Activated CD8-positive, alpha-beta memory T cell treated with anti-CD3 and anti-CD28 coated beads for 4 hours (primary cell): Measurements from ENCODE around the gene OR2W3.
A peak's percentile ranks its signal among the peaks of the same experiment; 100 is the strongest.

Source experiments
- DNase-seq, 2 donors: peaks; one replicate each; pipeline ENCODE4 v3.0.0-alpha.2; 2020; ENCODE audit warnings: low read depth in 2 of 2

The OR2W3 gene

DNA sequence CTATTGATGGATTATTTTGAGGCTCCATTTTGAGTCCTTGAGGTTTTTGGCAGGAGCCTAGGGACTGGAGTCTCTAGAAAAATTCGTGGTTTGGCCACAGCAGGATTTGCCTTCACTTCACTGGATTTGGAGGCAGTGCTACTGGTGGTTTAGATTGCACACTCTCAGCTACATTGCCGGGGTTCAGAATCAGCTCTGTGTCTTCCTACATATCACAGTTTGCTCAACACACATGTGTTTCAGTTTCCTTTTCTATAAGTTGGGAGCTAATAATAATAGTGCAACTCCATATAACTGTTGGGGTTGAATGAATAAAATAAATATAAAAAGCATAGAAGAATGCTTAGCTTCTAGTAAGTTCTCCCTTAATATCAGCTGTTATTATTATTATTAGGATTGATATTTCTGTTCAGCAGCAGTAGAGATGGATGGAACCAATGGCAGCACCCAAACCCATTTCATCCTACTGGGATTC is at the start of gene OR2W3:
OR2W3 (plus strand) TSS at position 425 of the 475 bp plus-strand sequence; CDS start at position 425, 0 bp downstream.
- DNase-seq = no peak

DNA sequence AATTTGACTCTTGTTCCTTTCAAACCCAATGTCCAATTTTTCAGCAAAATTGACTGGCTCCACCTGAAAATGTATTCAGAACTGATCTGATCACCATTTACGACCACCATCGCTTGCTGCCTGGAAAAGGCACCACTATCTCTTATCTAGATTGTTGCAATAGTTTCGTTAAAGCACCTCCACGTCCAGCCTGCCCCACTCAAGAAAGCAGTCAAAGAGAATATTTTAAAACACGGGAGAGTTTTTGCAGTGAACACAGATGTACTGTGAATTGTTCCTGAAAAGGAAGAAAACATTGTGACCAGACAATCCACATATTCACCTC is 49.7 kb upstream of the OR2W3 start:
- DNase-seq = no peak

DNA sequence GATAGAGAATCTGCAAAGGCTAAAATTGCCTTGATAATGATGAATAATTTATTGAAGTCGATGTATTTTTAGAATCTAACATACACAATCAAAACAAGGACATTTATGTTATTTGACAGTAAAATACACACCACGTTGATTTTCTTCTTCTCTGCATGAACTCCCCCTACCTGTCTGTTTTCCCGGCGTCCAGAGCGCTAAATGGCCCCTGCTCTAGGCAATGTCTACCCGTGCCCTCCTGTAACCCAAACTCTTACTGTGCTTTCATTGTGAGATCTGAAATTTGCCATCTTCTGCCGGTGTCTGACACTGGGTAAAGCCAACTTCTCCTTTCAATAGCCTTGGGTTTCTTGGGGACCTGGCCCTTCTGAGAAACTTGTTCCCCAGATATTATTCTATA is 47.0 kb upstream of the OR2W3 start:
- DNase-seq = no peak

DNA sequence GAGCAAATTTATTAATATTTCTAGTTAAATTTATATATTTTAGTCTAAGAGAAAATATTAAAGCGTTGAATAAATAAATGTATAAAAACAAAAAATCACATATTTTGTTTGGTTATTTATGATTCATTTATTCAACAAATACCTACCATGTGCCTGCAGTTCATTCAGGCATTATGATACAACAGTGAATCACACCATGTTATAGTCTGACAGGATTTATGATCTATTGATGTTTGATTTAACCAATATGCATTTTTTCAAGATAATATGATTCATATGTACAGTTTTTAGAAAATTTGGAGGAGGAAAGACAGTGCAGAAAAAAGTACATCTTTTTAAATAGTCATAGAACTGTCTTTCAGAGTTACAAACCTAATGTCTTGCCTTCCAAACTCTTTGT is 45.8 kb upstream of the OR2W3 start:
- no peak for DNase-seq

DNA sequence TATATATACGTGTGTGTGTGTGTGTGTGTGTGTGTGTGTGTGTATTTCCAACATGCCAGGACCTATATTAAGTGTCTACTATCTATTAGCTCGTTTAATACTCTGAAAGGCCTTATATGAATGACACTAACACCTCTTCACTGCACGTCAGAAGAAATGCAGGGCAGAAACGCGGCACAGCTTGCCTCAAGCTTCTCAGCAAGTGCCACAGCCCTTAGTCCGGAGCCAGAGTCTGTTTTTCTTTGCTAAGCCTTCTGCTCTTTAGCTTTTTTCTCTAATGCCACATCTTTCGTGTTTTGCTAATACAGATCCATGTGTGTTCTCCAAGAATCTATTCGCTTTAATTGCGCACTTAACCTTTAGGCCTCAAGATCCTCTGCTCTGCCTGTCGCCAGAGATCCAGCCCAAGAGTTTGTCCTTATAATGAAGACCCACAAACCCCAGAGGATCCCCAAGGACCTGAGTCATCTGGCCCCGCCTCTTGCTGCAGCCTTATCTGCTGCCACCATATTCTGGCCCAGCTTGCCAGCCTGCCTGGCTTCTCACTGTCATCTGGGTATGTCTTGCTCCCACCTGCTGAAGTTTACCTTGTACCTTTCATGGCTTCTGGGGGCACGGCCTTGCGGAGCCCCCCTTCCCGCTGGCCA is 40.4 kb upstream of the OR2W3 start:
- DNase-seq = no peak

DNA sequence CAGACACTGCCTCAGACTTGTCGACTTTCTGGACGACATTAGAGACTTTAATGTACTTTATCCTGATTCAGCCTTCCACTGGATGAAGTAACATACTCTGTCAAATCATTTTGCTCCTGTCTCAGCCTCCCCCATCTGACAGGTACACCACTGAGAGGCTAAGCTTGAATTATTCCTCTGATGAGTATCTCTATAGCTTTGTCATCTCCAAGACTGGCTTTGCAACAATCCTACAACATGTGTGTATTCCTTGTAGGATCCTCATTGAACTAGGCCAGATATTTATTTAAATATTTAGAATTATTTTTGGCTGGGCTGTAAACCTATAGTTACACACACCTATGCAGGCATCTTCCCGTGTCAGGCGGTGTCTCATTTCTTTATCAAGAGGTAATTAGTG is 39.5 kb upstream of the OR2W3 start:
- DNase-seq = no peak

DNA sequence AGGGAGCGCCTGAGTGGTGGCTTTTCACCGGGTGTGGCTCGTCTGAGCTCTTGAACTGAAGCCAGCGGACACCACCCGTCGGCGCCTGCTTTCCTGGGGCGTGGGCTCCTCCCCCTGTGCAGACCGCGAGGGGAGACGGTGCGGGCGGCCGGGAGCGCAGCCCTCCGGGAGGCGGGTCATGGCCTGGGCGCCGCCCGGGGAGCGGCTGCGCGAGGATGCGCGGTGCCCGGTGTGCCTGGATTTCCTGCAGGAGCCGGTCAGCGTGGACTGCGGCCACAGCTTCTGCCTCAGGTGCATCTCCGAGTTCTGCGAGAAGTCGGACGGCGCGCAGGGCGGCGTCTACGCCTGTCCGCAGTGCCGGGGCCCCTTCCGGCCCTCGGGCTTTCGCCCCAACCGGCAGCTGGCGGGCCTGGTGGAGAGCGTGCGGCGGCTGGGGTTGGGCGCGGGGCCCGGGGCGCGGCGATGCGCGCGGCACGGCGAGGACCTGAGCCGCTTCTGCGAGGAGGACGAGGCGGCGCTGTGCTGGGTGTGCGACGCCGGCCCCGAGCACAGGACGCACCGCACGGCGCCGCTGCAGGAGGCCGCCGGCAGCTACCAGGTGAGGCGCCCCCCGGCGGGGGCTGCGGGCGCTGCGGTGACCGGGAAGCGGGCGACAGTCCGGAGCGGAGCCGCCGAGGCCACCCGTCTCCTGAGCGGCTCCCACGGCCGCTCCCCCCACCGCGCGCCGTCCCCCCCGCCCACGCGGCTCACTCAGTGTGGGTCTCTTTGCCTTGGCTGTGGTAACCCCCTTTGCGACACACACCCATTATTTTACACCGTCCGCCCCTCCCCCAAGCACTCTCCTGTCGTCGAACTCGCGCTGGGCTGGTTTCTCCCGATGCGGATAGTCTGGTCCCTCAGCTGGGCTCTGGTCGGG is 38.1 kb upstream of the OR2W3 start, which contains the start of gene TRIM58:
TRIM58 (plus strand) TSS at position 119 of the 916 bp plus-strand sequence; CDS start at position 179, 60 bp downstream.
- peak in 1 of 2 donors; percentile 0 for DNase-seq

DNA sequence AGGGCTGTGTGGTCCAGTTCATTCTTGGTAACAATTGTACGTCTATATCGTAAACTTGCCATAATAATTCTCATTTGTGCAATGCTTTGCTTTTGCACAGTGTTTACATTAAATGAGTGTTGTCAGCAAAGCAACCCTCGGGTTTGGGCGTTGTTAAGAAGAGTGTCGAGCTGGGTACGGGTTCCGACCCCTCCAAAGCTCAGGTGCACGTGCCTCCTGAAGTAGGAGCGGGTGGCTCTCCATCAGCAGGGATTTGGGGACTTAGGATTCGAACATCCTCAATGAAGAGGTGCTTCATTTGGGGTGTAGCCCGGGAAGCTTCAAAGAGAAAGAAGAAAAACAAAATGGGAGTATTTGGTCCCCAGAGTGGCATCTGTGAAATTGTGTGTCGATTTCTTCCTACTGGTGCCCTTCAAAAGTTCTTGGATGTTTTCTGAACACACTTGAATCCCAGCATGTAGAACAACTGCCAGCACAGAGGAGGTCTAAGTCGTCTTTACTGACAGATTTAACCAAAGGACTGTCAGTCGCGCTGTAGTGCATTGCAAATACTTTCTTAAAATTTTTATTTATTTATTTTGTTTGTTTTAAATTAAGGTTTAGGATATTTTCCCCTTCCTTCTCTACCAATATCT is 37.3 kb upstream of the OR2W3 start:
- DNase-seq = no peak

DNA sequence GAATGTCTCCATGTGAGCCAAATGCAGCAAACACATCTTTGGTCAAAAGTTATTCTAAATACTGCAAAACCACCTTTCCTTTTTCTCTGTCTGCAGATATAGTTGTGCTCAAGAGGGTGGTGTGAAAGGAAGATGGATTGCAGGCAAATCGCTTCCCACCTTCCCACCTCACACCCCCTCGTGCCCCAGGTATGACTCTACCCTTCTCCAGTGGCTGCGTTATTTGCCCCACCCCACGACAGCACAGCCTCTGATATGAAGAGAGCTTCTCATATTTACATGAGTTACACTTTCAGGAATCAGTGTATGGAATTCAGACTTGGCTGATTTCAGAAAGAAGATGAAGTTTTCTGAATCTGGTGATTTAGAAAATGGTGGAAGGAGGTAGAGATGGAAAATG is 32.6 kb upstream of the OR2W3 start:
- no peak for DNase-seq

DNA sequence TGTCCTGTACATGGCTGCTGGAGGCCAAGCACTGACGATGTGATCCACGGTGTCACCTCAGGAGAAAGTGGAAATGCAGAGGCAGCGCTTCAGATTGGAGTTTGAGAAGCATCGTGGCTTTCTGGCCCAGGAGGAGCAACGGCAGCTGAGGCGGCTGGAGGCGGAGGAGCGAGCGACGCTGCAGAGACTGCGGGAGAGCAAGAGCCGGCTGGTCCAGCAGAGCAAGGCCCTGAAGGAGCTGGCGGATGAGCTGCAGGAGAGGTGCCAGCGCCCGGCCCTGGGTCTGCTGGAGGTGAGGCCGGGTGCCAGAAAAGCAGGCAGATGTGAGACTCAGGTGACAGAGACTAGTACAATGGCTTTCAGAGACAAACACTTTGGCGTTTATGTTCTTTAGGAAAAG is 30.7 kb upstream of the OR2W3 start:
- no peak for DNase-seq

DNA sequence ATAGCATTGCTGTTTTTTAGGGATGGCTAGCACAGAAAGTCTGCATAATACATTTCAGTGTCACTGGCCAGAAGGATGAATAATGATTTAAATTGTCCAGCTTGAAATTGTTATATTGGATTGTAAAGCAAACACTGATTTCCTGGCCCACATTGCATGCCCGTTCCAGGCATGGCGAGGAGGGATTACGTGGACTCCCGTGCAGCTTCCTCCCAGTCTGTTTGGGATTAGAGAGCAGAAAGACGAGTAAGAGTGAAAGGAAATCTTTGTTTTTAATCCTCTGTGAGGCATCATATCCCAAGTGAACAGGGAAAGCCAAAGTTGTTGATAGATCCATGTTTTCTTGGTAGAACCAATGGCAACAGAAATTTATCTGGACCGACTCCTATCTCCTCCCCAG is 30.0 kb upstream of the OR2W3 start:
- no peak for DNase-seq

DNA sequence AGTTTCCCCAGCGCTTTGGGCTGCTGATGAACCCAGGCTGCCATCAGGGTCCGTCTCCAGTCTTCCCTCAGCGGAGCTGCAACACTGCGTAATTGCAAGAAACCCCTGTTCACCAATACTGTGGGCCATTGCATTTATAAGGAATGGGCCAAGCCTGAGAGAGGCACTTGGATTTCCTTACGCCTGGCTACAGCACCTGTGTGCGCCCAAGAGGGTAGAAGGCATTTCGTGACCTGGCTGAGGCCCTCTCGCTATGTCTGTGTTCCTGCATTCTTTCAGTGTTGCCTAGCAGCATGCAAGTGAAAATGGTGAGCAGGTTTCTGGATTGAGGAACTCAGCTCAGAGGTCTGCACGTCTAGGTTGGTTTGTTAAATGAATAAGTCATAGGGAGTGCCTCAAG is 12.0 kb upstream of the OR2W3 start:
- no peak for DNase-seq

DNA sequence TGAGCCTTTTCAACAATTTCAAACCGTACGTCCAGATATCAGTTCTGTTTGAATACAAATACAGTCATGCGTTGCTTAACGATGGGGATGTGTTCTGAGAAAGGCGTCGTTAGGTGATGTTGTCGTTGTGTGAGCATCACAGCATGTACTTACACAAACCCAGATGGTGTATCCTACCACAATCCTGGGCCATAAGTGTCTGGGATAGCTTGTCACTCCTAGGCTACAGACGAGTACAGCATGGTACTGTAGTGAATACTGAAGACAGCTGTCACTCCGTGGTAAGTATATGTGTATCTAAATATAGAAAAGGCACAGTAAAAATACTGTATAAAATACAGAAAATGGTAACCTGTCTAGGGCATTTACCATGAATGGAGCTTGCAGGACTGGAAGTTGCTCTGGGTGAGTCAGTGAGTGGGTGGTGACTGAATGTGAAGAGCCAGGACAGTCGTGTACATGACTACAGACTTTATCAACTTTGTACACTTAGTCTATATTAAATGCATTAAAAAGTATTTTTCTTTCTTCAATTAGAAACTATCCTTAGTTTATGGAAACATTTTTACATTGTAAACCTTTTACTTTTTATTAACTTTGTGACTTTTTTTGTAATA is 10.5 kb upstream of the OR2W3 start:
- DNase-seq = no peak

DNA sequence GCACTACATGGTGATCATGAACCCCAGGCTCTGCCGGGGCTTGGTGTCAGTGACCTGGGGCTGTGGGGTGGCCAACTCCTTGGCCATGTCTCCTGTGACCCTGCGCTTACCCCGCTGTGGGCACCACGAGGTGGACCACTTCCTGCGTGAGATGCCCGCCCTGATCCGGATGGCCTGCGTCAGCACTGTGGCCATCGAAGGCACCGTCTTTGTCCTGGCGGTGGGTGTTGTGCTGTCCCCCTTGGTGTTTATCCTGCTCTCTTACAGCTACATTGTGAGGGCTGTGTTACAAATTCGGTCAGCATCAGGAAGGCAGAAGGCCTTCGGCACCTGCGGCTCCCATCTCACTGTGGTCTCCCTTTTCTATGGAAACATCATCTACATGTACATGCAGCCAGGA is 589 bp downstream of the OR2W3 start:
- no peak for DNase-seq

DNA sequence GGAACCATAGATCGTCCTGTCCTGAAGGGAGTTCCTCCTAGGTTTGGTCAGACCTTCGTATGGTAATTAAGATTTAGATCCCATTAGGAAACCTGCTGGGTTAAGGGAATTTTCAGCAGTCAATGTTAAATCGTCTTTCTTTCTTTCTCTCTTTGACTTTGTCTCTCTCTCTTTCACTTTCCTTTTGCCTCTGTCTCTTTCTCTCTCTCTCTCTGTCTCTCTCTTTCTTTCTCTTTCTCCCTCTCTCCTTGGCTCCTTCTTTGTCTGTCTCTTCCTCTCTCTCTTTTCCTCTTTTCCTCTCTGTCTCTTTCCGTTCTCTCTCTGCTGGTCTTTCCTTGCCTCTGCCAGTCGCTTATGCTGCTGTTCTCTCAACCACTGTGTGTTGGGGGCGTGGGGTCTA is 8.7 kb downstream of the OR2W3 start:
- no peak for DNase-seq

DNA sequence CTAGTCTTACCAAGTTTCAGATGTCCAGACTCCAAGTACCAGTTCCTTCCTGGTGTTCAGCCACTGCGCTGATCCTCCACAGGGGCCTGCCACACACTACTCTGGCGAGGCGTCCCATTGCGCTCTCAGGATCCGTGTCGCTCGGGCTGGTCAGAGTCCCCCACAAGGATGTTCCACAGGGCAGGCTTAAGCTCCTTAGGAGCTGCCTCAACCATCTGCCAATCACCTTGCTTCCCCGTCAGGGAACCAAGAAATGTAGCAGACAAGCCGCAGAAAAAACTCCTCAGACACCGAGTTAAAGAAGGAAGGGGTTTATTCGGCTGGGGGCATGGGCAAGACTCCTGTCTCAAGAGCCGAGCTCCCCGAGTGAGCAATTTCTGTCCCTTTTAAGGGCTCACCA is 9.8 kb downstream of the OR2W3 start:
- no peak for DNase-seq

DNA sequence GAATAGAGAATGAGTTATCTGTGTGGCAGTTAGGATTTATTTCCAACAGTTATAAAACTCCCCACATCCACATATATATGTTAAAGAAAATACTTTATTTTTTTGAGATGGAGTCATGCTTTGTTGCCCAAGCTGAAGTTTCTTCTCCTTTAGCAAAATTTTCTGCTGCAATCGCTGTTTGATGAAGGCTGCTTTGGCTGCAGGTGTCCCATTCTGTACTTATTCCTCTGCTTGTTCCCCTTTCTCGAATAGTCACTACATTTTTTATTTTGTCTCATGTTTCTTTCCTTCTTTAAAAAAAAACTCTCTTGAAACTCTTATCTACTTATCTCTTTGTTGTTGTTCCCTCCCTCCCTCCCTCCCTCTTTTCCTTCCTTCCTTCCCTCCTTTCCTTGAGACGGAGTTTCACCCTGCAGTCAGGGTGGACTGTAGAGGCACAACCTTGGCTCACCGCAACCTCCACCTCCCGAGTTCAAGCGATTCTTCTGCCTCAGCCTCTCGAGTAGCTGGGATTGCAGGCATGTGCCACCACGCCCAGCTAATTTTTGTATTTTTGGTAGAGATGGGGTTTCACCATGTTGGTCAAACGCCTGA is 10.6 kb downstream of the OR2W3 start:
- DNase-seq = no peak

DNA sequence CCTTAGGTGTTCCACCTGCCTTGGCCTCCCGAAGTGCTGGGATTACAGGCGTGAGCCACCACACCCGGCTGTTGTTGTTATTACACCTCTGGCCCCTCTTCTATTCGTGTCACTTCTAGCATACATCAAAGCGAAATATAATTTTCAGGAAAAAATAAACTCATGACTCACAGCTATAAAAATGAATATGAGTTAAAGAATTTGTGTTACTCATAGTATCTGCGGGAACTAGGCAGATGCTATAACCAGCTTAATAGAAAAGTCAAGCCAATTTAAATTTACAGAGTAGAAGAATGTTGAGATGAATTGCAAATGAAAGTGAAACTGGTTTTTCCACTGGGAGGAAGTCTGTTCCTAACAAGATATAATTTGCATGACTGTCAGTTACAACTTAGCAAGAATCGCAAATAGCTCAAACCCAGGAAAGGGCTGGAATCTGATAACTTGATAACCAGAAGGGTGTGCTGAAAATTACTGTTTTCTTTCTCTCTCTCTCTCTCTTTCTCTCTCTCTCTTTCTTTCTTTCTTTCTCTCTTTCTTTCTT is 11.2 kb downstream of the OR2W3 start:
- no peak for DNase-seq

DNA sequence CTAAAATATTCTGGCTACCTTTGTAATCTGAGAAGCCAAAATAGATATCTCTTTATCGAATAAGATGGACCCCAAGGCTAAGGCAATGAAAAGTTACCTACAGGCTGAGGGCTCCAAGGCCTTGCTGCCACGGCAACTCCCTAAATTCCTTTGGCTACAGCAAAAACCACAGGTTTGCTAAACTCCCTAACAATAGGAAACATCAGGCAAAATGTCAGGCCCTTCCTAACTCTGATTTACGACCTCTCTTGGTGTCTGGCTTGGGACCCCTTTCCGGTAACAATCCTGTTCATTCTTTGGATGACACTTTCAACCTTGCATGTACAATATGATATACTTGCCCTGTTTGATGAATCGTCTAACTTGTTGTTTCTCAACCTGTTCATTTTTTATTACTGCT is 13.4 kb downstream of the OR2W3 start:
- no peak for DNase-seq

DNA sequence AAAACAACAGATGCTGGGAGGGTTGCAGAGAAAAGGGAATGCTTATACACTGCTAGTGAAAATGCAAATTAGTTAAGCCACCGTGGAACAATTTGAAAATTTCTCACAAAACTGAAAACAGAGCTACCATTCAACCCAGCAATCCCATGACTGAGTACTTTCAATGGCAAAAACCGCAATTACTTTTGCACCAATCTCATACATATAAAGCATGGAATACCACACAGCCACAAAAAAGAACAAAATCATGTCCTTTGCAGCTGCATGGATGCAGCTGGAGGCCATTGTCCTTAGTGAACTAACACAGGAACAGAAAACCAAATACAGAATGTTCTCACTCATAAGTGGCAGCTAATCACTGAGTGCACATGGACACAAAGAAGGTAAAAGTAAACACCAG is 18.4 kb downstream of the OR2W3 start:
- no peak for DNase-seq

DNA sequence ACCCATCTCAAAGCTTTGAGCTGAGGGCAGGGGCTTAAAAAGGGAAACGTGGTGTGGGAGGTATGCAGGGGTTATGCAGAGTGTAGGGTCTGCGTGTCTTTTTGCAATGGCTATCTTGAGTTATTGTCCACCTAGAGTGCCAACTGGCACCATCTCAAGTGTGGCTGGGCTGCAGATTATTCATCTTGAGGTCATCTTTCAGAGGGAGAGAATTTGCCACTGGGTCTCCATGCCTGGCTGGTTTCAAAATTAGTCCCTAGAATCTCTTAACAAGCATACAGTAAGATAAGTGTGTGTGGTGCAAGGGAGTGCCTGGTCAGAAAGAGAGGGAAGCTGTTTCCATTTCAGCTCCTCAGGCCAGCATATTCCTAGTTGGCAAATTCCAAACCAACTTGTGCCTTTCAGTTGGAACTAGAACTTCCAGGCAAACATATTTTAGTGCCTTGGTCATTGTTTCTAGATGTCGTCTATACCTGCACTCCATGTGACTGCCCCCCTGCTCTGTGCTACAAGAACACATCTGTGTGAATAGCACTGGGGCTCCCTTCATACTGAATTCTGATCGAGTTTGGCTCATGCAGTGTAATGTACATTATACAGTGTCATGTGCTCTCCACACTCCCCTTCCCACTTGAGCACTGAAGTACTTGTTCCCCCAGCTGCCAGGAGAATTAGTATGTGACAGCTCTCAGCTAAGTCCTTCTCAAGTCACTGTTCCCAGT is 19.7 kb downstream of the OR2W3 start:
- no peak for DNase-seq
